Astrocyte (in vitro differentiated cells and primary cell): Measurements from ENCODE around the gene SPTLC3. TPM values are rescaled to one million over a fixed set of nuclear protein-coding genes. Genes with fewer than 3 reads are reported as not detected.

Experiments used
- DNase-seq: peaks from one replicate; pipeline ENCODE4 v3.0.0-alpha.2; 2010; ENCODE audit warnings: low read depth
- FAIRE-seq: peaks from 2 replicates; lab custom pipeline; 2011; peaks lifted over from hg19 to GRCh38; lab: Jason Lieb, UNC
- H2AFZ ChIP-seq: 2 replicates; pipeline ENCODE4 v1.6.0; 2012; ENCODE audit warnings: low read depth, low read length, inconsistent platforms
- H3K27ac ChIP-seq: 2 replicates; pipeline ENCODE4 v1.5.1; 2011; ENCODE audit warnings: low read depth, low read length, inconsistent platforms
- H3K27me3 ChIP-seq: 2 replicates; pipeline ENCODE4 v1.6.0; 2011; ENCODE audit warnings: low read length, inconsistent platforms; ENCODE audit not compliant: insufficient read depth
- H3K36me3 ChIP-seq: 2 replicates; pipeline ENCODE4 v1.5.1; 2011; ENCODE audit warnings: low read length, inconsistent platforms; ENCODE audit not compliant: insufficient read depth
- H3K4me1 ChIP-seq: 2 replicates; pipeline ENCODE4 v1.5.1; 2011; ENCODE audit warnings: low read length, inconsistent platforms; ENCODE audit not compliant: insufficient read depth
- H3K4me2 ChIP-seq: 2 replicates; pipeline ENCODE4 v1.6.0; 2012; ENCODE audit warnings: low read length, inconsistent platforms
- H3K4me3 ChIP-seq: 2 replicates; pipeline ENCODE4 v1.5.1; 2011; ENCODE audit warnings: low read depth, mild to moderate bottlenecking, low read length, inconsistent platforms; ENCODE audit not compliant: insufficient read depth
- H3K79me2 ChIP-seq: 2 replicates; pipeline ENCODE4 v1.6.0; 2012; ENCODE audit warnings: mild to moderate bottlenecking, low read length, inconsistent platforms; ENCODE audit not compliant: insufficient read depth
- H3K9ac ChIP-seq: 2 replicates; pipeline ENCODE4 v1.6.0; 2012; ENCODE audit warnings: mild to moderate bottlenecking, low read length, inconsistent platforms
- H3K9me3 ChIP-seq: 2 replicates; pipeline ENCODE4 v1.5.1; 2012; ENCODE audit warnings: low read depth, mild to moderate bottlenecking, low read length, inconsistent platforms; ENCODE audit not compliant: insufficient read depth
- H4K20me1 ChIP-seq: 2 replicates; pipeline ENCODE4 v1.6.0; 2012; ENCODE audit warnings: low read length, inconsistent platforms; ENCODE audit not compliant: insufficient read depth
- H3K27ac Mint-ChIP-seq: one replicate; pipeline ENCODE4 v1.8.0; 2021; ENCODE audit warnings: mild to moderate bottlenecking, mixed read lengths; ENCODE audit not compliant: unreplicated experiment
- H3K27me3 Mint-ChIP-seq: one replicate; pipeline ENCODE4 v1.8.0; 2021; ENCODE audit warnings: low read depth, mixed read lengths; ENCODE audit not compliant: unreplicated experiment
- H3K36me3 Mint-ChIP-seq: one replicate; pipeline ENCODE4 v1.8.0; 2021; ENCODE audit warnings: low read depth, mixed read lengths; ENCODE audit not compliant: unreplicated experiment
- H3K4me1 Mint-ChIP-seq: one replicate; pipeline ENCODE4 v1.8.0; 2021; ENCODE audit warnings: low read depth, mixed read lengths; ENCODE audit not compliant: unreplicated experiment
- H3K4me3 Mint-ChIP-seq: one replicate; pipeline ENCODE4 v1.8.0; 2021; ENCODE audit warnings: mild to moderate bottlenecking, moderate library complexity, mixed read lengths; ENCODE audit not compliant: unreplicated experiment
- H3K9me3 Mint-ChIP-seq: one replicate; pipeline ENCODE4 v1.8.0; 2021; ENCODE audit warnings: mild to moderate bottlenecking, mixed read lengths; ENCODE audit not compliant: unreplicated experiment
- CTCF ChIP-seq: IDR thresholded peaks from 2 replicates; pipeline ENCODE4 v1.5.1; 2011; ENCODE audit warnings: low read depth, mild to moderate bottlenecking, inconsistent platforms, low read length, moderate library complexity; ENCODE audit not compliant: insufficient read depth
- EZH2 ChIP-seq: IDR thresholded peaks from 2 replicates; pipeline ENCODE4 v1.6.1; 2012; ENCODE audit warnings: mild to moderate bottlenecking, low read length, inconsistent platforms; ENCODE audit not compliant: insufficient read depth
- total RNA-seq: library from RNA; stranded (reverse); gene quantifications from 2 replicates; pipeline ENCODE4 v1.2.1, GENCODE V29; 2021

SPTLC3 gene
- total RNA-seq, 1 donor from 2014 or later = 5.7 TPM

GRCh38 chr20:13180986-13181889 is 172.5 kb downstream of the SPTLC3 start:
- no peak overlapping the region for H3K4me2 ChIP-seq
- Mint-ChIP-seq H3K4me3 (no peak overlapping the region), H3K36me3 (peaks cover 2% of the 10 kb centered on the region), H3K27ac (no peak overlapping the region), H3K9me3 (peaks cover 3% of the 10 kb centered on the region), H3K4me1 (peaks cover 2% of the 10 kb centered on the region), H3K27me3 (no peaks in the 10 kb centered on the region)
- peaks cover 4% of the 10 kb centered on the region for H3K9me3 ChIP-seq
- H3K4me1 ChIP-seq = no peaks in the 10 kb centered on the region
- H3K79me2 ChIP-seq = no peaks in the 10 kb centered on the region
- no peak for FAIRE-seq
- no peak overlapping the region for H3K4me3 ChIP-seq
- H3K27ac ChIP-seq = no peak overlapping the region
- no peak for TF ChIP-seq CTCF
- no peak for TF ChIP-seq EZH2
- H2AFZ ChIP-seq = no peak overlapping the region
- no peaks in the 10 kb centered on the region for H4K20me1 ChIP-seq
- no peak overlapping the region for H3K9ac ChIP-seq
- H3K36me3 ChIP-seq = no peaks in the 10 kb centered on the region
- DNase-seq = no peak
- H3K27me3 ChIP-seq = no peaks in the 10 kb centered on the region

- Mint-ChIP-seq H3K36me3 (no peaks in the 10 kb centered on the region), H3K27ac (no peak overlapping the region), H3K4me3 (no peak overlapping the region), H3K27me3 (no peaks in the 10 kb centered on the region), H3K9me3 (no peaks in the 10 kb centered on the region), H3K4me1 (peaks cover 2% of the 10 kb centered on the region)
- Histone ChIP-seq H3K79me2 (no peaks in the 10 kb centered on the region), H3K9ac (no peak overlapping the region), H3K9me3 (peaks cover 4% of the 10 kb centered on the region), H3K4me3 (no peak overlapping the region), H3K27ac (no peak overlapping the region), H3K4me2 (no peak overlapping the region), H3K4me1 (no peaks in the 10 kb centered on the region), H3K36me3 (no peaks in the 10 kb centered on the region), H4K20me1 (no peaks in the 10 kb centered on the region), H3K27me3 (no peaks in the 10 kb centered on the region), H2AFZ (no peak overlapping the region)
- TF ChIP-seq CTCF (no peak), EZH2 (no peak)
- DNase-seq (no peak), FAIRE-seq (no peak)
These were observed 174.2 kb downstream of the SPTLC3 start for GRCh38 chr20:13183005-13183404.
